Esophagus (tissue), 2 donors: ENCODE measurements around the gene TPST2. TPM values are rescaled to one million over a fixed set of nuclear protein-coding genes. Genes with fewer than 3 reads are reported as not detected.

Experiments
- H3K27ac ChIP-seq, 2 donors: one replicate each; pipeline ENCODE4 v1.5.1; 2013; ENCODE audit warnings: low read depth in 2 of 2, mild to moderate bottlenecking in 2 of 2, inconsistent platforms in 1 of 2, low read length in 1 of 2, moderate library complexity in 1 of 2
- H3K27me3 ChIP-seq, 2 donors: one replicate each; pipeline ENCODE4 v1.6.1; 2013; ENCODE audit warnings: low read length in 2 of 2, control low read depth in 1 of 2, mild to moderate bottlenecking in 1 of 2; ENCODE audit not compliant: insufficient read depth in 2 of 2, control insufficient read depth in 1 of 2
- H3K36me3 ChIP-seq, 2 donors: one replicate each; pipeline ENCODE4 v1.6.1; 2013; ENCODE audit warnings: low read length in 1 of 2; ENCODE audit not compliant: control insufficient read depth in 2 of 2, insufficient read depth in 2 of 2
- H3K4me1 ChIP-seq, 2 donors: one replicate each; pipeline ENCODE4 v1.6.1; 2013; ENCODE audit warnings: low read length in 1 of 2; ENCODE audit not compliant: control insufficient read depth in 2 of 2, insufficient read depth in 2 of 2
- H3K4me3 ChIP-seq, 2 donors: one replicate each; pipeline ENCODE4 v1.5.1; 2013; ENCODE audit warnings: low read length in 2 of 2, mild to moderate bottlenecking in 2 of 2, low read depth in 1 of 2, moderate library complexity in 1 of 2
- H3K9me3 ChIP-seq, 2 donors: one replicate each; pipeline ENCODE4 v1.6.1; 2013; ENCODE audit warnings: mild to moderate bottlenecking in 2 of 2, low read depth in 1 of 2, low read length in 1 of 2, moderate library complexity in 1 of 2; ENCODE audit not compliant: control insufficient read depth in 2 of 2, insufficient read depth in 1 of 2
- WGBS, 2 donors: extraction: QIAGEN DNeasy Blood & Tissue Kit; methylation state at CpG; one replicate each; pipeline ENCODE4 v1.1.7; 2013; 5-methylcytosine and 5-hydroxymethylcytosine counted together
- polyA plus RNA-seq, 2 donors: library from polyadenylated mRNA; stranded (reverse); fragments of 200-250 nt; gene quantifications; one replicate each; pipeline ENCODE4 v1.2.3, GENCODE V29; 2013
- donor health status: healthy with polysubstance abuse.
- donor health status: Bipolar disorder and iron deficiency.

The TPST2 gene
- polyA plus RNA-seq, 2 donors, result 7.6 to 12.6 TPM

- Histone ChIP-seq H3K36me3 (no peaks in the 10 kb centered on the region), H3K4me1 (no peaks in the 10 kb centered on the region), H3K9me3 (no peaks in the 10 kb centered on the region), H3K27ac (no peak overlapping the region), H3K4me3 (no peak overlapping the region), H3K27me3 (no peaks in the 10 kb centered on the region)
- 81 to 84% methylated on average over 11 of the region's 11 CpGs for whole genome bisulfite sequencing, 2 donors
Observed at GRCh38 chr22:26599505-26599904, 9.6 kb upstream of the TPST2 start.

DNA sequence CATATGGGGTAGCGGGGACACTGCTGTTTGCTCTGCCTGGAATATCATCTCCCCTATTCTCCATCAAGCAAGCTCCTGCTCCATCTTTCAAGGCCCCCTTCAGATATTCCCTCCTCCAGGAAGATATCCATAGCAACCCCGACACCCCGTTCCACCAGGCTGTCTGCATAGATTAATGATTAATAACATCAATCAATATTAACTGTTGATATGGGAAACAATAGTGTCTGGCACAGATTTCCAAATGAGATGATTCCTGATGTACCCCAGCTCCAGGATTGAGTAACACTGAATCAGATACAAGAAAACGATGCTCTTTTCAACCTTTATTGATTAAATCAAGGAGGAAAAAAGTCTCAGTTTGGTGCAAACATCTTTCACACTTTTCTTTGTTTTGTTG is 7.5 kb upstream of the TPST2 start:
- H3K4me3 ChIP-seq, result no peak overlapping the region
- no peaks in the 10 kb centered on the region for H3K36me3 ChIP-seq
- peaks cover 1 to 2% of the 10 kb centered on the region in 2 donors for H3K4me1 ChIP-seq
- H3K9me3 ChIP-seq, result no peaks in the 10 kb centered on the region
- no peaks in the 10 kb centered on the region for H3K27me3 ChIP-seq
- WGBS, 2 donors, result 59 to 74% methylated on average over 4 of the region's 4 CpGs
- H3K27ac ChIP-seq, result no peak overlapping the region

DNA sequence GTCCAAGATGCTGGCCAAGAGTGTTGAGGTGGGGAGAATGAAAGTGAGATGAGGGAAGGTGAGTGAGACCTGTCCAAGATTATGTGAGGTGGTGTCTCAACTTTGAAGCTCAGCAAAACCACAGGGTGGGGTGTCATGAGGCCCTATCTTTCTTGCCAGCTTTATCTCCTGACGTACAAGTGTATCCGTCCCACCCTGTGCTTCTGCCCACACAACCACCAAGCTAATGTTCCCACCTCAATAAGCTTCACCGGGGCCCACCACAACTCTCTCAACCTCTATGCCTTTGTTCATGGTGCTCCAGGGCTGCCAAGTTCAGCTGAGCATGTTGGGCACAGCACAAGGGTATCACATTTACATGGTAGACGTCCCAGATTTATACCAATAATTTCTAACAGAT is 7.1 kb upstream of the TPST2 start:
- H3K36me3 ChIP-seq, result no peaks in the 10 kb centered on the region
- peaks cover 6% of the 10 kb centered on the region in 2 donors for H3K4me1 ChIP-seq
- no peaks in the 10 kb centered on the region for H3K9me3 ChIP-seq
- H3K27me3 ChIP-seq, result no peaks in the 10 kb centered on the region
- WGBS, 2 donors, result 69 to 82% methylated on average over 4 of the region's 4 CpGs
- no peak overlapping the region for H3K27ac ChIP-seq
- no peak overlapping the region for H3K4me3 ChIP-seq

- Histone ChIP-seq H3K9me3 (no peaks in the 10 kb centered on the region), H3K27me3 (no peaks in the 10 kb centered on the region), H3K4me1 (peaks cover 6 to 8% of the 10 kb centered on the region in 2 donors), H3K4me3 (no peak overlapping the region), H3K36me3 (no peaks in the 10 kb centered on the region), H3K27ac (no peak overlapping the region)
- WGBS, 2 donors, result 33 to 60% methylated on average over 1 of the region's 1 CpG
Observed at GRCh38 chr22:26593763-26594162, 3.8 kb upstream of the TPST2 start.

GRCh38 chr22:26592421-26592891 is 2.5 kb upstream of the TPST2 start:
- Histone ChIP-seq H3K9me3 (no peaks in the 10 kb centered on the region), H3K27ac (peak overlapping the region in 1 of 2 donors; percentile 4), H3K4me3 (no peak overlapping the region), H3K27me3 (no peaks in the 10 kb centered on the region), H3K4me1 (peaks cover 6 to 8% of the 10 kb centered on the region in 2 donors), H3K36me3 (no peaks in the 10 kb centered on the region)
- WGBS, 2 donors, result 48 to 57% methylated on average over 4 of the region's 4 CpGs

DNA sequence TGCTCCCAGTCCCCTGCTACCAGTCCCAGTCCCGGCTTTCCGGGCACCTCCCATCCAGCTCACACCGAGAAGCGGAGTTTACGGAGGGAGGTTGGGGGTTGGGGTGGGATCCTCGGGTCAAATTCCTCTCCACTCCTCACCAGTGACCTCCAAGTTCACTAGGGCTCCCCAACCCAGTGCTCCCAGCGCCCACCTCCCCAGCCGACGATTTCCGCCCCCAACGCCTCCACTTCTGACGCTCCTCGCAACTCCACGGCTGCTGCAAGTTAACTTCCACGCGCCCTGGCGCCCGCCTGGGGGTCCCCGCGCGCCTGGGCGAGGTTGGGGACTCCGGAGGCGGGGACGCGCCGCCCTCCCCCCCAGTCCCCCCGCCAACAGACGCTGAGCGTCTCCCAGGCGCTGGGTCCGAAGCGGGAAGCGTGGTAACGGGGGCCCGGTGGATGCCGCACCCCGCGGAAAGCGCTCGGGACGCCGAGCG is 526 bp downstream of the TPST2 start:
- H3K27me3 ChIP-seq, result no peaks in the 10 kb centered on the region
- H3K9me3 ChIP-seq, result no peaks in the 10 kb centered on the region
- H3K4me1 ChIP-seq, result peaks cover 6 to 14% of the 10 kb centered on the region in 2 donors
- no peaks in the 10 kb centered on the region for H3K36me3 ChIP-seq
- peak overlapping the region; percentile 80 to 89 for H3K4me3 ChIP-seq
- 0 to 1% methylated on average over 31 to 44 of the region's 44 CpGs for WGBS, 2 donors
- H3K27ac ChIP-seq, result peak overlapping the region; percentile 75 to 83

DNA sequence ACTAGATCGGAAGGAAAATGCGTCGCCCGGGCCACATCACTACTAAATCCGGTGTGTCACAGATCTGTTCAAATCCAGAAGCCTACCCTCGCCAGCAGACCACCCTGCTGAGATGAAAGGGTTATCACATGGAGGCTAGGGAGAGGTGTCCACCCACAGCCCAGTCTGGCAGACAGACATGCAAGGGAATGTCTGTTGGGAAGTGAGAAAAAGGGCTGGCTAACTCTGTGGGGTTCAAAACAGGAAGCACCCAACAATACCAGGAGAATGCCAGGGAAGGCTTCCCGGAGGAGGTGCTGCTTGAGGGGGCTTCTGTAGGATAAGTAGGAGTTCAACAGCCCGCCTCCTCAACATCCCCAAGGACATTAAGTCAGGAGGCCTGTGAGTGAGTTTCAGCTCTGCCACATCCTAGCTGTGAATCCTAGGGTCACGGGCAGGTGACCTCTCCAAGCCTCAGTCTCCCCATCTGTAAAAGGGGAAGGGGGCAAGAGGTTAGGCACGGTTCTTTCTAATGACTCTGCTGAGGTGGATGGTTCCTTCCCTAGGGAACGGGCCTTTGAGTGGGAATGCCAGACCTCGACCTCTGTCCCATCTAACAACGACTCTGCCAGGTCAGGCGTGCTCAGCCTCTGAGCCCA is 1.1 kb downstream of the TPST2 start:
- no peaks in the 10 kb centered on the region for H3K36me3 ChIP-seq
- WGBS, 2 donors, result 53 to 61% methylated on average over 14 of the region's 14 CpGs
- H3K27ac ChIP-seq, result no peak overlapping the region
- H3K4me3 ChIP-seq, result peak overlapping the region; percentile 80 to 89
- no peaks in the 10 kb centered on the region for H3K27me3 ChIP-seq
- H3K9me3 ChIP-seq, result no peaks in the 10 kb centered on the region
- H3K4me1 ChIP-seq, result peaks cover 6 to 14% of the 10 kb centered on the region in 2 donors

DNA sequence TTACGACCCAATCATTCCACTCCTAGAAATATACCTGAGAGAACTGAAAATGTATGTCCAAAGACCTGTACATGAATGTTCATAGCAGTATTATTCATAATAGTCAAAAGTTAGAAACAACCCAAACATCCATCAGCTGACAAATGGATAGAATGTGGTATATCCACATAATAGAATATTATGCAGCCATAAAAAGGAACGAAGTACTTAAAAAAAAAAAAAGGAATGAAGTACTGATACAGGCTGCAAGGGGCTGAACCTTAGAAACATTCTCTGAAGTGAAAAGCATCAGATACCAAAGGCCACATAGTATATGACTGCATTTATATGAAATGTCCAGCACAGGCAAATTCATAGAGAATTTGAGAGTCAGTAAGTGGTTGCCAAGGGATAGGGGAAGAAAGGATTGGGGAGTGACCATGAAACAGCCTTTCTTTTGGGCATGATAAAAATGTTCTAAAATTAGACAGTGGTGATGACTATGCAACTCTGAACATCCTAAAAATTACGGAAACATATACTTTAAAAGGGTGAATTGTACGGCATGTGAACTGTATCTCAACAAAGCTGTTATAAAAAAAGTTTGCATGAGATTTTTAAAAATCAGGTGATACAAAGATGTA is 1.8 kb downstream of the TPST2 start:
- Histone ChIP-seq H3K27me3 (no peaks in the 10 kb centered on the region), H3K27ac (no peak overlapping the region), H3K4me3 (no peak overlapping the region), H3K4me1 (peaks cover 6 to 14% of the 10 kb centered on the region in 2 donors), H3K9me3 (no peaks in the 10 kb centered on the region), H3K36me3 (no peaks in the 10 kb centered on the region)
- 90% methylated on average over 4 of the region's 4 CpGs for WGBS, 2 donors

- 65 to 73% methylated on average over 10 to 11 of the region's 11 CpGs for WGBS, 2 donors
- Histone ChIP-seq H3K36me3 (no peaks in the 10 kb centered on the region), H3K27ac (peak overlapping the region in 1 of 2 donors; percentile 26), H3K27me3 (no peaks in the 10 kb centered on the region), H3K4me3 (no peak overlapping the region), H3K9me3 (no peaks in the 10 kb centered on the region), H3K4me1 (peaks cover 0 to 8% of the 10 kb centered on the region in 2 donors)
Observed at GRCh38 chr22:26586556-26587325, 3.2 kb downstream of the TPST2 start.
